Osteocyte (in vitro differentiated cells): ENCODE data around the gene ATP5PB. TPM values are rescaled to one million over a fixed set of nuclear protein-coding genes. Genes with fewer than 3 reads are reported as not detected.

Experiments
- DNase-seq: peaks from one replicate; pipeline ENCODE4 v3.0.0; 2021; ENCODE audit warnings: mixed read lengths; ENCODE audit not compliant: unreplicated experiment; ENCODE audit errors: extremely low spot score
- H3K27ac Mint-ChIP-seq: one replicate; pipeline ENCODE4 v1.8.0; 2021; ENCODE audit warnings: mild to moderate bottlenecking, mixed read lengths; ENCODE audit not compliant: unreplicated experiment
- H3K27me3 Mint-ChIP-seq: one replicate; pipeline ENCODE4 v1.8.0; 2021; ENCODE audit warnings: mixed read lengths; ENCODE audit not compliant: unreplicated experiment
- H3K36me3 Mint-ChIP-seq: one replicate; pipeline ENCODE4 v1.8.0; 2021; ENCODE audit warnings: mixed read lengths; ENCODE audit not compliant: unreplicated experiment
- H3K4me1 Mint-ChIP-seq: one replicate; pipeline ENCODE4 v1.8.0; 2021; ENCODE audit warnings: mixed read lengths; ENCODE audit not compliant: unreplicated experiment
- H3K4me3 Mint-ChIP-seq: one replicate; pipeline ENCODE4 v1.8.0; 2021; ENCODE audit warnings: mild to moderate bottlenecking, moderate library complexity, mixed read lengths; ENCODE audit not compliant: unreplicated experiment
- H3K9me3 Mint-ChIP-seq: one replicate; pipeline ENCODE4 v1.8.0; 2021; ENCODE audit warnings: mixed read lengths; ENCODE audit not compliant: unreplicated experiment
- CTCF ChIP-seq: fragments of 200-600 bp; sonication (generic); IDR thresholded peaks from 2 replicates; pipeline ENCODE4 v1.5.0; 2021; ENCODE audit warnings: antibody characterized with exemption, mild to moderate bottlenecking, moderate library complexity
- total RNA-seq: library from RNA; stranded (reverse); gene quantifications from 2 replicates; pipeline ENCODE4 v1.2.1, GENCODE V29; 2021

ATP5PB gene
- total RNA-seq, 1 donor from 2014 or later: 185 TPM

GRCh38 chr1:111452581-111452980 is 3.3 kb downstream of the ATP5PB start:
- Mint-ChIP-seq H3K9me3 (no peaks in the 10 kb centered on the region), H3K4me3 (no peak overlapping the region), H3K4me1 (peaks cover 36% of the 10 kb centered on the region), H3K36me3 (peaks cover 34% of the 10 kb centered on the region), H3K27me3 (no peaks in the 10 kb centered on the region), H3K27ac (no peak overlapping the region)
- TF ChIP-seq CTCF: no peak
- no peak for DNase-seq

GRCh38 chr1:111453706-111454105 is 4.4 kb downstream of the ATP5PB start:
- H3K4me1 Mint-ChIP-seq: peaks cover 28% of the 10 kb centered on the region
- DNase-seq: no peak
- peaks cover 44% of the 10 kb centered on the region for H3K36me3 Mint-ChIP-seq
- no peaks in the 10 kb centered on the region for H3K9me3 Mint-ChIP-seq
- TF ChIP-seq CTCF: no peak
- H3K4me3 Mint-ChIP-seq: no peak overlapping the region
- no peak overlapping the region for H3K27ac Mint-ChIP-seq
- no peaks in the 10 kb centered on the region for H3K27me3 Mint-ChIP-seq

GRCh38 chr1:111454859-111455641 is 5.8 kb downstream of the ATP5PB start:
- Mint-ChIP-seq H3K36me3 (peaks cover 54% of the 10 kb centered on the region), H3K4me3 (no peak overlapping the region), H3K27ac (no peak overlapping the region), H3K4me1 (peaks cover 20% of the 10 kb centered on the region), H3K9me3 (no peaks in the 10 kb centered on the region), H3K27me3 (no peaks in the 10 kb centered on the region)
- DNase-seq: no peak
- no peak for TF ChIP-seq CTCF

- TF ChIP-seq CTCF: no peak
- no peak overlapping the region for H3K27ac Mint-ChIP-seq
- H3K9me3 Mint-ChIP-seq: no peaks in the 10 kb centered on the region
- H3K27me3 Mint-ChIP-seq: no peaks in the 10 kb centered on the region
- no peak overlapping the region for H3K4me3 Mint-ChIP-seq
- peaks cover 16% of the 10 kb centered on the region for H3K4me1 Mint-ChIP-seq
- no peak for DNase-seq
- H3K36me3 Mint-ChIP-seq: peaks cover 55% of the 10 kb centered on the region
Observed at GRCh38 chr1:111455642-111456031, 6.4 kb downstream of the ATP5PB start.

GRCh38 chr1:111461765-111462164 is 12.5 kb downstream of the ATP5PB start:
- Mint-ChIP-seq H3K4me1 (peaks cover 5% of the 10 kb centered on the region), H3K36me3 (peaks cover 53% of the 10 kb centered on the region), H3K27ac (no peak overlapping the region), H3K4me3 (no peak overlapping the region), H3K9me3 (no peaks in the 10 kb centered on the region), H3K27me3 (no peaks in the 10 kb centered on the region)
- TF ChIP-seq CTCF: no peak
- no peak for DNase-seq
